Transverse colon (tissue), 4 donors: Measurements from ENCODE around the gene XRRA1.

ENCODE experiments used
- EP300 ChIP-seq: sonication (generic); formaldehyde crosslinking; IDR thresholded peaks from one replicate; pipeline ENCODE4 v1.6.1; 2017; ENCODE audit warnings: antibody characterized with exemption, low read depth
- POLR2AphosphoS5 ChIP-seq, 3 donors: sonication (generic); formaldehyde crosslinking; IDR thresholded peaks; one replicate each; pipeline ENCODE4 v1.6.1; 2016; ENCODE audit warnings: antibody characterized with exemption in 3 of 3
- TF ChIP-seq, protein P1 (sequence below), 5 experiments: fragments of 200-600 bp in 3 of 5; fragments of 450-650 bp in 2 of 5; sonication (generic) in 3 of 5; IDR thresholded peaks; 1 replicate in 2 of 5; 2 replicates in 3 of 5; pipeline ENCODE4 v1.5.1; 2016 to 2017; ENCODE audit warnings: antibody characterized with exemption in 5 of 5, inconsistent platforms in 3 of 5, mild to moderate bottlenecking in 2 of 5, moderate library complexity in 1 of 5

DNA sequence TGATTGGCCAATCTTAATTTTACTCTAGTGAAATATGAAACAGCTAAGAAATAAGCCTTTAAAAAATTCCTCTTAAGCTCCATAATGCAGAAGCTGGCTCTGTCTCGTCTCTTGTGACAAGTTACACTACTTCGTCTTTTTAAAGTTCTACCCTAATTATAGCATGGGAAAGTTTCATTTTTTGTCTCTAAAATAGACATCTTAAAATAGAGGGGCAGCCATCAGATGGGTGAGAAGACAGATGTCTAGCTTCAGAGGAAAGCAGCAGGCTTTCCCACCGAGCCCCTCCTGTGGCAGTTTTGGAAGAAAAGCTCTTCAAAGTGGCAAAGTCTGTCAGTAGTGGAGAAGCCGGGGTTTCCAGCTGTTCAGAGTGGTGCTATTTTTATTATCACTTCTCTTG lies 39.5 kb downstream of the XRRA1 start:
- no peak for TF ChIP-seq EP300
- TF ChIP-seq, protein P1, sequence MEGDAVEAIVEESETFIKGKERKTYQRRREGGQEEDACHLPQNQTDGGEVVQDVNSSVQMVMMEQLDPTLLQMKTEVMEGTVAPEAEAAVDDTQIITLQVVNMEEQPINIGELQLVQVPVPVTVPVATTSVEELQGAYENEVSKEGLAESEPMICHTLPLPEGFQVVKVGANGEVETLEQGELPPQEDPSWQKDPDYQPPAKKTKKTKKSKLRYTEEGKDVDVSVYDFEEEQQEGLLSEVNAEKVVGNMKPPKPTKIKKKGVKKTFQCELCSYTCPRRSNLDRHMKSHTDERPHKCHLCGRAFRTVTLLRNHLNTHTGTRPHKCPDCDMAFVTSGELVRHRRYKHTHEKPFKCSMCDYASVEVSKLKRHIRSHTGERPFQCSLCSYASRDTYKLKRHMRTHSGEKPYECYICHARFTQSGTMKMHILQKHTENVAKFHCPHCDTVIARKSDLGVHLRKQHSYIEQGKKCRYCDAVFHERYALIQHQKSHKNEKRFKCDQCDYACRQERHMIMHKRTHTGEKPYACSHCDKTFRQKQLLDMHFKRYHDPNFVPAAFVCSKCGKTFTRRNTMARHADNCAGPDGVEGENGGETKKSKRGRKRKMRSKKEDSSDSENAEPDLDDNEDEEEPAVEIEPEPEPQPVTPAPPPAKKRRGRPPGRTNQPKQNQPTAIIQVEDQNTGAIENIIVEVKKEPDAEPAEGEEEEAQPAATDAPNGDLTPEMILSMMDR (IDR thresholded peaks at IDR 0.05) = no peak
- no peak for TF ChIP-seq POLR2AphosphoS5 (IDR thresholded peaks at IDR 0.05)
